Measurements from ENCODE around the gene KCTD17. TPM values are rescaled to one million over a fixed set of nuclear protein-coding genes. Genes with fewer than 3 reads are reported as not detected.

KCTD17 gene
- total RNA-seq, 2 experiments from 2014 or later = 17.3 to 17.9 TPM

DNA sequence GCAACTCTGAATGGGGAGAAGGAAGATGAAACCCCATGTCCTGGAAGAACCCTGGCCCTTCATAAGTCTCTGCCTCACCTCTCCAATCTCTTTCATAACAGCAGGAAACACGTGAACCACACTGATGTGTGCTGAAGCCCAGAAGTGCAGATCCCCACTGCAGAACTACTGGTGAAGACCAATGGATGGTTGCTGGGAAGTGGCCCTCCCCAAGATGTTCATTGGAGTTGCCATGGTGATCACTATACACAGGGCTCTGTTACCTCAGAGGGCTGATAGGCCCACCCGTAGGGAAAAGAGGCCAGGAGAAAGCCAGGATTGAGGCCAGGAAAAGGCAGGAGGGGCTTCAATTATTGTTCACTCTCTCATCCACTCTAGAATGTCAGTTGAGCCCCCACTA, 43.9 kb upstream of the KCTD17 start:
- Mint-ChIP-seq H3K27me3 (peaks cover 23% of the 10 kb centered on the region), H3K36me3 (ENCODE audit: low read depth) (no peaks in the 10 kb centered on the region), H3K27ac (no peak overlapping the region), H3K9me3 (no peaks in the 10 kb centered on the region), H3K4me1 (ENCODE audit: low read depth) (no peaks in the 10 kb centered on the region), H3K4me3 (no peak overlapping the region)
- Histone ChIP-seq H3K4me1 (ENCODE audit: insufficient read depth, low read length) (no peaks in the 10 kb centered on the region), H3K27ac (ENCODE audit: low read depth in 1 of 2, low read length in 2 of 2) (no peak overlapping the region), H3K27me3 (ENCODE audit: control insufficient read depth in 1 of 2, insufficient read depth in 2 of 2, low read length in 2 of 2) (peaks cover 0 to 2% of the 10 kb centered on the region in 2 experiments), H3K4me3 (ENCODE audit: low read length) (no peak overlapping the region), H3K36me3 (ENCODE audit: insufficient read depth, low read length) (no peaks in the 10 kb centered on the region), H3K9me3 (ENCODE audit: control insufficient read depth in 1 of 2, insufficient read depth in 1 of 2, low read length in 2 of 2) (no peaks in the 10 kb centered on the region)
- TF ChIP-seq CTCF (IDR thresholded peaks at IDR 0.05) = no peak
- intact Hi-C loops (cut with DNase I, micrococcal nuclease) = no loop called here
- POLR2A ChIA-PET = no interaction called here
- no peak for DNase-seq
- CTCF ChIA-PET = no interaction called here
- no peak for ATAC-seq (ENCODE audit: poor library complexity)

DNA sequence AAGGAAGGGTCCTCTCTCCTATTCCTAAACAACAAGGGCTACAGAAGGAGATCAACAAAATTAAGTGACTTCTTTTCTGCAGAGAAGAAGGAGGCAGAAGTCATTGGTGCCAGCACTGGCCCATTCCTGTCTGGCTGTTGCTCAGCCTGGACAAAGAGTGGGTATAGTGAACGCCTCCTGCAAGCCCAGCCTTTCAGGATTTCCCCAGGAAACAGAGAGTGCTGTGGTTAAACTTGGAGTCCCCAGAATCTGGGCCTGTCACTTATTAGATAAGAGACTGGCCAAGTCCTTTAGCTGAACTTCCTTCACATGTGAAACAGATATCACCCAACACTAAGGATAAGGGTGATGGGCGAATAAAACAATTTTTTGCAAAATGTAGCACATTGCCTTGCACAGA, 43.2 kb upstream of the KCTD17 start:
- Histone ChIP-seq H3K27ac (ENCODE audit: low read depth in 1 of 2, low read length in 2 of 2) (no peak overlapping the region), H3K9me3 (ENCODE audit: control insufficient read depth in 1 of 2, insufficient read depth in 1 of 2, low read length in 2 of 2) (no peaks in the 10 kb centered on the region), H3K36me3 (ENCODE audit: insufficient read depth, low read length) (no peaks in the 10 kb centered on the region), H3K27me3 (ENCODE audit: control insufficient read depth in 1 of 2, insufficient read depth in 2 of 2, low read length in 2 of 2) (peaks cover 0 to 2% of the 10 kb centered on the region in 2 experiments), H3K4me1 (ENCODE audit: insufficient read depth, low read length) (no peaks in the 10 kb centered on the region), H3K4me3 (ENCODE audit: low read length) (no peak overlapping the region)
- intact Hi-C loops (cut with DNase I, micrococcal nuclease) = no loop called here
- ChIA-PET CTCF (no interaction called here), POLR2A (no interaction called here)
- Mint-ChIP-seq H3K27ac (no peak overlapping the region), H3K36me3 (ENCODE audit: low read depth) (no peaks in the 10 kb centered on the region), H3K9me3 (no peaks in the 10 kb centered on the region), H3K27me3 (peaks cover 19% of the 10 kb centered on the region), H3K4me3 (no peak overlapping the region), H3K4me1 (ENCODE audit: low read depth) (no peaks in the 10 kb centered on the region)
- DNase-seq (no peak), ATAC-seq (ENCODE audit: poor library complexity) (no peak)
- no peak for TF ChIP-seq CTCF (IDR thresholded peaks at IDR 0.05)

- TF ChIP-seq CTCF (IDR thresholded peaks at IDR 0.05) = no peak
- no peak overlapping the region for H3K4me3 Mint-ChIP-seq
- no peaks in the 10 kb centered on the region for H3K4me1 Mint-ChIP-seq (ENCODE audit: low read depth)
- H3K27ac Mint-ChIP-seq = no peak overlapping the region
- intact Hi-C loops (cut with DNase I, micrococcal nuclease) = no loop called here
- no peak overlapping the region for H3K4me3 ChIP-seq (ENCODE audit: low read length)
- ChIA-PET POLR2A (no interaction called here), CTCF (no interaction called here)
- ATAC-seq (ENCODE audit: poor library complexity) (no peak), DNase-seq (no peak)
- H3K9me3 ChIP-seq (ENCODE audit: control insufficient read depth in 1 of 2, insufficient read depth in 1 of 2, low read length in 2 of 2) = no peaks in the 10 kb centered on the region
- no peaks in the 10 kb centered on the region for H3K36me3 Mint-ChIP-seq (ENCODE audit: low read depth)
- H3K9me3 Mint-ChIP-seq = no peaks in the 10 kb centered on the region
- peaks cover 16% of the 10 kb centered on the region for H3K27me3 Mint-ChIP-seq
- no peaks in the 10 kb centered on the region for H3K4me1 ChIP-seq (ENCODE audit: insufficient read depth, low read length)
- peaks cover 0 to 2% of the 10 kb centered on the region in 2 experiments for H3K27me3 ChIP-seq (ENCODE audit: control insufficient read depth in 1 of 2, insufficient read depth in 2 of 2, low read length in 2 of 2)
- H3K36me3 ChIP-seq (ENCODE audit: insufficient read depth, low read length) = no peaks in the 10 kb centered on the region
- no peak overlapping the region for H3K27ac ChIP-seq (ENCODE audit: low read depth in 1 of 2, low read length in 2 of 2)
Observed at GRCh38 chr22:37009490-37009889, 42.1 kb upstream of the KCTD17 start.
